K562 (cell line): ENCODE data around the gene STX1B. TPM values are rescaled to one million over a fixed set of nuclear protein-coding genes. Genes with fewer than 3 reads are reported as not detected.

Experiments
- ATAC-seq: fragments of 200-7000 bp; cut with Tn5 transposase; 3 replicates; pipeline ENCODE4 v1.9.1; 2020; ENCODE audit warnings: moderate library complexity
- BruUV-seq: library from RNA; stranded (reverse); fragments of 400-500 nt; replicated peaks from 2 replicates; lab custom pipeline; 2021; lab: Mats Ljungman, UMichigan
- CTCF ChIA-PET: fragments of 300-600 bp; formaldehyde crosslinking; extraction: SDS; loops from one replicate; lab custom pipeline; 2021; ENCODE audit warnings: low intra/inter-chr PET ratio; lab: Yijun Ruan, JAX
- POLR2A ChIA-PET: fragments of 300-600, 350-650 bp; sonication (Branson Sonifier 250); formaldehyde crosslinking; extraction: SDS; loops from one replicate; lab custom pipeline; 2021; ENCODE audit warnings: antibody characterized with exemption, inconsistent platforms; lab: Yijun Ruan, JAX
- DNase-seq, 4 experiments: peaks; one replicate each; pipeline versions ENCODE4 v3.0.0 to v3.0.0-alpha.2; 2011 to 2018; ENCODE audit warnings: low spot score in 3 of 4, mixed read lengths in 3 of 4; ENCODE audit errors: extremely low read depth in 1 of 4
- FAIRE-seq: peaks from 2 replicates; lab custom pipeline; 2011; peaks lifted over from hg19 to GRCh38; lab: Jason Lieb, UNC
- H2AFZ ChIP-seq: 2 replicates; pipeline ENCODE4 v1.6.0; 2011; ENCODE audit warnings: low read depth, low read length, control low read depth, inconsistent platforms
- H3K27ac ChIP-seq: fragments of 200-600 bp; 3 replicates; pipeline ENCODE4 v1.8.0; 2011; ENCODE audit warnings: low read depth, mild to moderate bottlenecking, control low read depth, inconsistent platforms, low read length, moderate library complexity, mixed read lengths; ENCODE audit errors: extremely low read depth
- H3K27me3 ChIP-seq, 2 experiments: fragments of 300-600 bp in 1 of 2; 2 replicates in 1 of 2; 3 replicates in 1 of 2; pipeline versions ENCODE4 v1.6.0 to v1.8.0; 2011; ENCODE audit warnings: inconsistent platforms in 2 of 2, low read length in 2 of 2, mild to moderate bottlenecking in 1 of 2, mixed read lengths in 1 of 2, moderate library complexity in 1 of 2; ENCODE audit not compliant: control insufficient read depth in 2 of 2, insufficient read depth in 2 of 2
- H3K36me3 ChIP-seq: fragments of 300-600 bp; 3 replicates; pipeline ENCODE4 v1.8.0; 2011; ENCODE audit warnings: mild to moderate bottlenecking, low read length, inconsistent platforms; ENCODE audit not compliant: control insufficient read depth, insufficient read depth
- H3K4me1 ChIP-seq, 2 experiments: fragments of 200-600 bp in 1 of 2; replicated peaks in 1 of 2; 2 replicates in 1 of 2; 3 replicates in 1 of 2; pipeline versions ENCODE4 v1.5.1 to v1.8.0; 2011; ENCODE audit warnings: inconsistent platforms in 2 of 2, low read length in 2 of 2, mild to moderate bottlenecking in 1 of 2, mixed read lengths in 1 of 2, moderate library complexity in 1 of 2; ENCODE audit not compliant: control insufficient read depth in 2 of 2, insufficient read depth in 2 of 2
- H3K4me2 ChIP-seq: 2 replicates; pipeline ENCODE4 v1.6.1; 2011; ENCODE audit warnings: low read length, control low read depth, inconsistent platforms, mixed read lengths; ENCODE audit not compliant: insufficient read depth
- H3K4me3 ChIP-seq: fragments of 200-600 bp; sonication (generic), shearing (Covaris generic); 2 replicates; pipeline ENCODE4 v1.5.1; 2016; ENCODE audit warnings: control low read depth, inconsistent platforms
- H3K79me2 ChIP-seq: fragments of 200-600 bp; 3 replicates; pipeline ENCODE4 v1.8.0; 2011; ENCODE audit warnings: low read length, inconsistent platforms; ENCODE audit not compliant: control insufficient read depth, insufficient read depth
- H3K9ac ChIP-seq, 2 experiments: 2 replicates each; pipeline versions ENCODE4 v1.6.0 to v1.6.1; 2011; ENCODE audit warnings: low read depth in 2 of 2, low read length in 2 of 2, control low read depth in 1 of 2, inconsistent platforms in 1 of 2, mild to moderate bottlenecking in 1 of 2, mixed read lengths in 1 of 2; ENCODE audit not compliant: insufficient read depth in 1 of 2
- H3K9me1 ChIP-seq: one replicate; pipeline ENCODE4 v1.6.0; 2011; ENCODE audit warnings: inconsistent platforms, mild to moderate bottlenecking, low read length, moderate library complexity; ENCODE audit not compliant: control insufficient read depth, insufficient read depth
- H3K9me3 ChIP-seq: replicated peaks from 2 replicates; pipeline ENCODE4 v1.5.1; 2011; ENCODE audit warnings: low read depth, low read length, inconsistent platforms; ENCODE audit not compliant: control insufficient read depth, insufficient read depth
- H4K20me1 ChIP-seq: replicated peaks from 2 replicates; pipeline ENCODE4 v1.6.1; 2011; ENCODE audit warnings: low read length, inconsistent platforms, mixed read lengths; ENCODE audit not compliant: control insufficient read depth, insufficient read depth
- GATAD2B ChIP-seq: fragments of 450-650 bp; IDR thresholded peaks from 2 replicates; pipeline ENCODE4 v1.6.1; 2017; ENCODE audit warnings: mild to moderate bottlenecking, borderline replicate concordance
- HDGF ChIP-seq: fragments of 450-650 bp; IDR thresholded peaks from 2 replicates; pipeline ENCODE4 v1.6.1; 2016
- POLR2G ChIP-seq: fragments of 200-400 bp; formaldehyde crosslinking; IDR thresholded peaks from 2 replicates; pipeline ENCODE4 v1.6.1; 2017; ENCODE audit warnings: low read depth, mild to moderate bottlenecking, antibody characterized with exemption, low read length, moderate library complexity
- RBM22 ChIP-seq: fragments of 200-400 bp; formaldehyde crosslinking; IDR thresholded peaks from 2 replicates; pipeline ENCODE4 v1.6.1; 2018; ENCODE audit warnings: low read length, low read depth; ENCODE audit not compliant: poor library complexity, severe bottlenecking
- RNF2 ChIP-seq: sonication (generic); IDR thresholded peaks from 2 replicates; pipeline ENCODE4 v1.6.1; 2016
- SUPT5H ChIP-seq: fragments of 450-650 bp; IDR thresholded peaks from 2 replicates; pipeline ENCODE4 v1.6.1; 2016
- WGBS: fragments of 100-300 bp; shearing (Covaris generic); methylation state at CpG from one replicate; pipeline ENCODE4 v1.1.6; 2016; ENCODE audit warnings: low coverage, mixed read lengths; ENCODE audit not compliant: insufficient coverage; ENCODE audit errors: missing lambda C conversion rate; 5-methylcytosine and 5-hydroxymethylcytosine counted together
- in situ Hi-C: fragments of 300-500 bp; cut with MboI; formaldehyde crosslinking; loops from 4 replicates; pipeline ENCODE4 v1.15.0; 2018; ENCODE audit warnings: inconsistent platforms, mixed read lengths
- intact Hi-C: fragments of 100-400 bp; cut with micrococcal nuclease; formaldehyde crosslinking; loops from 2 replicates; pipeline ENCODE4 v1.14.2; 2022
- polyA plus RNA-seq, 8 experiments: library from polyadenylated mRNA; depleted of rRNA in 4 of 8; stranded (reverse) in 5 of 8; unstranded in 3 of 8; fragments of >200 nt; fragmentation: Nextera tagmentation in 2 of 8; fragmentation: Illumina TruSeq in 1 of 8; extraction: Ambion mirVana in 2 of 8; extraction: Trizol in 1 of 8; gene quantifications; 2 replicates each; pipeline versions ENCODE4 v1.2.1 to v1.2.3, GENCODE V29; 2011 to 2014; ENCODE audit warnings: inconsistent platforms in 1 of 8, missing spikeins in 1 of 8
- total RNA-seq, 7 experiments: library from RNA; depleted of rRNA in 6 of 7; stranded (reverse); fragments of >200 nt in 6 of 7; fragmentation: Illumina TruSeq in 2 of 7; extraction: Trizol in 2 of 7; gene quantifications; 2 replicates each; pipeline versions ENCODE4 v1.2.1 to v1.2.3, GENCODE V29; 2011 to 2021; ENCODE audit warnings: low replicate concordance in 1 of 7
- TF ChIP-seq, protein P1 (sequence below): sonication (generic); formaldehyde crosslinking; IDR thresholded peaks from 2 replicates; pipeline ENCODE4 v1.8.1; 2023; ENCODE audit warnings: mild to moderate bottlenecking, missing genetic modification reagents
- TF ChIP-seq, protein P2 (sequence below): fragments of 450-650 bp; formaldehyde crosslinking; IDR thresholded peaks from 2 replicates; pipeline ENCODE4 v1.4.0; 2022; ENCODE audit warnings: mild to moderate bottlenecking, moderate library complexity
- TF ChIP-seq, protein P3 (sequence below): fragments of 250-450 bp; sonication (Bioruptor Pico); IDR thresholded peaks from 2 replicates; pipeline ENCODE4 v1.5.0; 2021
- TF ChIP-seq, protein P4 (sequence below): fragments of 250-450 bp; sonication (Bioruptor Pico); IDR thresholded peaks from 2 replicates; pipeline ENCODE4 v1.4.0; 2020; ENCODE audit warnings: mild to moderate bottlenecking, moderate library complexity
- TF ChIP-seq, protein P5 (sequence below): fragments of 250-450 bp; sonication (Bioruptor Pico); IDR thresholded peaks from 2 replicates; pipeline ENCODE4 v1.4.0; 2020

Gene STX1B
- total and polyA plus RNA-seq, 9 of the 15 experiments (the other 6 are each of a cell fraction or from before 2014, with no cell fraction given) = 0.07 to 2.5 (median 0.86) TPM

DNA sequence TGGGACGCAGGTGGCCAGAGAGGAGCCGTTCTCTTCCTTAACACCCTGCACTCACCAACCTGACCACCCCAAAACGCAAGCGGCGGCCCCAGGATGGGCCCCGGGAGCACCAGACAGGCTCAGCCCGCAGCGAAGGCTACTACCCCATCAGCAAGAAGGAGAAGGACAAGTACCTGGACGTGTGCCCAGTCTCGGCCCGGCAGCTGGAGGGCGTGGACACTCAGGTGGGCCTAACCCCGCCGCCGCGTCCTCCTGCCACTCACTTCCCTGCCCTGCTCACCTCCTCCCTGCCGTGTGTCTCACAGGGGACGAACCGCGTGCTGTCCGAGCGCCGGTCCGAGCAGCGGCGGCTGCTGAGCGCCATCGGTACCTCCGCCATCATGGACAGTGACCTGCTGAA lies 30.0 kb downstream of the STX1B start:
- peaks cover 1 to 46% of the 10 kb centered on the region in 2 experiments; a peak in 3 of 5 replicates for H3K4me1 ChIP-seq
- ChIA-PET POLR2A (interaction anchor here (5.7 kb wide), 1 partner anchor 11 kb away, joined by 32 read pairs; no protein-coding TSS in a partner anchor), CTCF (interaction anchor here (0.6 kb wide), 1 partner anchor 66 kb away, joined by 9 read pairs; no protein-coding TSS in a partner anchor)
- no peaks in the 10 kb centered on the region for H3K27me3 ChIP-seq
- no peak overlapping the region for H3K27ac ChIP-seq
- H3K79me2 ChIP-seq = peaks cover 8% of the 10 kb centered on the region
- ATAC-seq (no peak), FAIRE-seq (no peak), DNase-seq (no peak)
- BruUV-seq = no TSS peak
- H3K9me1 ChIP-seq = peaks cover 2% of the 10 kb centered on the region
- H4K20me1 ChIP-seq = peaks cover 5% of the 10 kb centered on the region
- H3K4me2 ChIP-seq = no peak overlapping the region
- no peak overlapping the region for H3K4me3 ChIP-seq
- no peaks in the 10 kb centered on the region for H3K9me3 ChIP-seq
- H3K9ac ChIP-seq = no peak overlapping the region; a peak in 1 of 4 replicates
- H3K36me3 ChIP-seq = peaks cover 87% of the 10 kb centered on the region; the same call in 2 of the 3 replicates
- H2AFZ ChIP-seq = no peak overlapping the region
- intact Hi-C loops = loop anchor here (10.0 kb wide), 2 partner anchors 164 to 314 kb away; no protein-coding TSS in a partner anchor
- WGBS = 97% methylated on average over 24 of the region's 29 CpGs
- in situ Hi-C loops = loop anchor here (10.0 to 25.0 kb wide), 2 partner anchors 314 to 457 kb away; partner anchors contain the start of genes COX6A2 and ZNF843
- TF ChIP-seq, protein P1, sequence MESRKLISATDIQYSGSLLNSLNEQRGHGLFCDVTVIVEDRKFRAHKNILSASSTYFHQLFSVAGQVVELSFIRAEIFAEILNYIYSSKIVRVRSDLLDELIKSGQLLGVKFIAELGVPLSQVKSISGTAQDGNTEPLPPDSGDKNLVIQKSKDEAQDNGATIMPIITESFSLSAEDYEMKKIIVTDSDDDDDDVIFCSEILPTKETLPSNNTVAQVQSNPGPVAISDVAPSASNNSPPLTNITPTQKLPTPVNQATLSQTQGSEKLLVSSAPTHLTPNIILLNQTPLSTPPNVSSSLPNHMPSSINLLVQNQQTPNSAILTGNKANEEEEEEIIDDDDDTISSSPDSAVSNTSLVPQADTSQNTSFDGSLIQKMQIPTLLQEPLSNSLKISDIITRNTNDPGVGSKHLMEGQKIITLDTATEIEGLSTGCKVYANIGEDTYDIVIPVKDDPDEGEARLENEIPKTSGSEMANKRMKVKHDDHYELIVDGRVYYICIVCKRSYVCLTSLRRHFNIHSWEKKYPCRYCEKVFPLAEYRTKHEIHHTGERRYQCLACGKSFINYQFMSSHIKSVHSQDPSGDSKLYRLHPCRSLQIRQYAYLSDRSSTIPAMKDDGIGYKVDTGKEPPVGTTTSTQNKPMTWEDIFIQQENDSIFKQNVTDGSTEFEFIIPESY (CRISPR knock-in tag) = peak; percentile 63; the same call in 1 of the 2 replicates
- TF ChIP-seq GATAD2B (no peak), POLR2G (peak; percentile 62), RNF2 (no peak), RBM22 (peak; percentile 21), SUPT5H (0 out of 2 replicates have a peak, but pooled peaks have one; percentile 48), HDGF (no peak)
- TF ChIP-seq, protein P2, sequence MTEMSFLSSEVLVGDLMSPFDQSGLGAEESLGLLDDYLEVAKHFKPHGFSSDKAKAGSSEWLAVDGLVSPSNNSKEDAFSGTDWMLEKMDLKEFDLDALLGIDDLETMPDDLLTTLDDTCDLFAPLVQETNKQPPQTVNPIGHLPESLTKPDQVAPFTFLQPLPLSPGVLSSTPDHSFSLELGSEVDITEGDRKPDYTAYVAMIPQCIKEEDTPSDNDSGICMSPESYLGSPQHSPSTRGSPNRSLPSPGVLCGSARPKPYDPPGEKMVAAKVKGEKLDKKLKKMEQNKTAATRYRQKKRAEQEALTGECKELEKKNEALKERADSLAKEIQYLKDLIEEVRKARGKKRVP (CRISPR knock-in tag) = no peak
- TF ChIP-seq, protein P3, sequence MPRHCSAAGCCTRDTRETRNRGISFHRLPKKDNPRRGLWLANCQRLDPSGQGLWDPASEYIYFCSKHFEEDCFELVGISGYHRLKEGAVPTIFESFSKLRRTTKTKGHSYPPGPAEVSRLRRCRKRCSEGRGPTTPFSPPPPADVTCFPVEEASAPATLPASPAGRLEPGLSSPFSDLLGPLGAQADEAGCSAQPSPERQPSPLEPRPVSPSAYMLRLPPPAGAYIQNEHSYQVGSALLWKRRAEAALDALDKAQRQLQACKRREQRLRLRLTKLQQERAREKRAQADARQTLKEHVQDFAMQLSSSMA (CRISPR knock-in tag) = no peak
- TF ChIP-seq, protein P4, sequence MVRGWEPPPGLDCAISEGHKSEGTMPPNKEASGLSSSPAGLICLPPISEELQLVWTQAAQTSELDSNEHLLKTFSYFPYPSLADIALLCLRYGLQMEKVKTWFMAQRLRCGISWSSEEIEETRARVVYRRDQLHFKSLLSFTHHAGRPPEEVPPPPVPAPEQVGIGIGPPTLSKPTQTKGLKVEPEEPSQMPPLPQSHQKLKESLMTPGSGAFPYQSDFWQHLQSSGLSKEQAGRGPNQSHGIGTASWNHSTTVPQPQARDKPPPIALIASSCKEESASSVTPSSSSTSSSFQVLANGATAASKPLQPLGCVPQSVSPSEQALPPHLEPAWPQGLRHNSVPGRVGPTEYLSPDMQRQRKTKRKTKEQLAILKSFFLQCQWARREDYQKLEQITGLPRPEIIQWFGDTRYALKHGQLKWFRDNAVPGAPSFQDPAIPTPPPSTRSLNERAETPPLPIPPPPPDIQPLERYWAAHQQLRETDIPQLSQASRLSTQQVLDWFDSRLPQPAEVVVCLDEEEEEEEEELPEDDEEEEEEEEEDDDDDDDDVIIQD (CRISPR knock-in tag) = no peak
- TF ChIP-seq, protein P5, sequence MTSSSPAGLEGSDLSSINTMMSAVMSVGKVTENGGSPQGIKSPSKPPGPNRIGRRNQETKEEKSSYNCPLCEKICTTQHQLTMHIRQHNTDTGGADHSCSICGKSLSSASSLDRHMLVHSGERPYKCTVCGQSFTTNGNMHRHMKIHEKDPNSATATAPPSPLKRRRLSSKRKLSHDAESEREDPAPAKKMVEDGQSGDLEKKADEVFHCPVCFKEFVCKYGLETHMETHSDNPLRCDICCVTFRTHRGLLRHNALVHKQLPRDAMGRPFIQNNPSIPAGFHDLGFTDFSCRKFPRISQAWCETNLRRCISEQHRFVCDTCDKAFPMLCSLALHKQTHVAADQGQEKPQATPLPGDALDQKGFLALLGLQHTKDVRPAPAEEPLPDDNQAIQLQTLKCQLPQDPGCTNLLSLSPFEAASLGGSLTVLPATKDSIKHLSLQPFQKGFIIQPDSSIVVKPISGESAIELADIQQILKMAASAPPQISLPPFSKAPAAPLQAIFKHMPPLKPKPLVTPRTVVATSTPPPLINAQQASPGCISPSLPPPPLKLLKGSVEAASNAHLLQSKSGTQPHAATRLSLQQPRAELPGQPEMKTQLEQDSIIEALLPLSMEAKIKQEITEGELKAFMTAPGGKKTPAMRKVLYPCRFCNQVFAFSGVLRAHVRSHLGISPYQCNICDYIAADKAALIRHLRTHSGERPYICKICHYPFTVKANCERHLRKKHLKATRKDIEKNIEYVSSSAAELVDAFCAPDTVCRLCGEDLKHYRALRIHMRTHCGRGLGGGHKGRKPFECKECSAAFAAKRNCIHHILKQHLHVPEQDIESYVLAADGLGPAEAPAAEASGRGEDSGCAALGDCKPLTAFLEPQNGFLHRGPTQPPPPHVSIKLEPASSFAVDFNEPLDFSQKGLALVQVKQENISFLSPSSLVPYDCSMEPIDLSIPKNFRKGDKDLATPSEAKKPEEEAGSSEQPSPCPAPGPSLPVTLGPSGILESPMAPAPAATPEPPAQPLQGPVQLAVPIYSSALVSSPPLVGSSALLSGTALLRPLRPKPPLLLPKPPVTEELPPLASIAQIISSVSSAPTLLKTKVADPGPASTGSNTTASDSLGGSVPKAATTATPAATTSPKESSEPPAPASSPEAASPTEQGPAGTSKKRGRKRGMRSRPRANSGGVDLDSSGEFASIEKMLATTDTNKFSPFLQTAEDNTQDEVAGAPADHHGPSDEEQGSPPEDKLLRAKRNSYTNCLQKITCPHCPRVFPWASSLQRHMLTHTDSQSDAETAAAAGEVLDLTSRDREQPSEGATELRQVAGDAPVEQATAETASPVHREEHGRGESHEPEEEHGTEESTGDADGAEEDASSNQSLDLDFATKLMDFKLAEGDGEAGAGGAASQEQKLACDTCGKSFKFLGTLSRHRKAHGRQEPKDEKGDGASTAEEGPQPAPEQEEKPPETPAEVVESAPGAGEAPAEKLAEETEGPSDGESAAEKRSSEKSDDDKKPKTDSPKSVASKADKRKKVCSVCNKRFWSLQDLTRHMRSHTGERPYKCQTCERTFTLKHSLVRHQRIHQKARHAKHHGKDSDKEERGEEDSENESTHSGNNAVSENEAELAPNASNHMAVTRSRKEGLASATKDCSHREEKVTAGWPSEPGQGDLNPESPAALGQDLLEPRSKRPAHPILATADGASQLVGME (CRISPR knock-in tag) = no peak
